ENCODE measurements around the gene CA9. TPM values are rescaled to one million over a fixed set of nuclear protein-coding genes. Genes with fewer than 3 reads are reported as not detected.

The CA9 gene
- total RNA-seq, 4 donors from 2014 or later = 0.14 TPM; not detected in 3

DNA sequence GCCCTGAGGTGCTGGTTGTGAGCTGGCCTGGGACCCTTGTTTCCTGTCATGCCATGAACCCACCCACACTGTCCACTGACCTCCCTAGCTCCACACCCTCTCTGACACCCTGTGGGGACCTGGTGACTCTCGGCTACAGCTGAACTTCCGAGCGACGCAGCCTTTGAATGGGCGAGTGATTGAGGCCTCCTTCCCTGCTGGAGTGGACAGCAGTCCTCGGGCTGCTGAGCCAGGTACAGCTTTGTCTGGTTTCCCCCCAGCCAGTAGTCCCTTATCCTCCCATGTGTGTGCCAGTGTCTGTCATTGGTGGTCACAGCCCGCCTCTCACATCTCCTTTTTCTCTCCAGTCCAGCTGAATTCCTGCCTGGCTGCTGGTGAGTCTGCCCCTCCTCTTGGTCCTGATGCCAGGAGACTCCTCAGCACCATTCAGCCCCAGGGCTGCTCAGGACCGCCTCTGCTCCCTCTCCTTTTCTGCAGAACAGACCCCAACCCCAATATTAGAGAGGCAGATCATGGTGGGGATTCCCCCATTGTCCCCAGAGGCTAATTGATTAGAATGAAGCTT, 6.1 kb downstream of the CA9 start:
- Histone ChIP-seq H3K4me1 (peaks cover 0 to 7% of the 10 kb centered on the region in 2 donors), H3K27me3 (no peaks in the 10 kb centered on the region), H3K9me3 (no peaks in the 10 kb centered on the region), H3K27ac (peak overlapping the region in 1 of 2 donors; percentile 2), H3K36me3 (no peaks in the 10 kb centered on the region), H3K4me3 (no peak overlapping the region)
- intact Hi-C loops (cut with DNase I; ENCODE audit: low total_unique reads) = no loop called here
- TF ChIP-seq, protein P1, sequence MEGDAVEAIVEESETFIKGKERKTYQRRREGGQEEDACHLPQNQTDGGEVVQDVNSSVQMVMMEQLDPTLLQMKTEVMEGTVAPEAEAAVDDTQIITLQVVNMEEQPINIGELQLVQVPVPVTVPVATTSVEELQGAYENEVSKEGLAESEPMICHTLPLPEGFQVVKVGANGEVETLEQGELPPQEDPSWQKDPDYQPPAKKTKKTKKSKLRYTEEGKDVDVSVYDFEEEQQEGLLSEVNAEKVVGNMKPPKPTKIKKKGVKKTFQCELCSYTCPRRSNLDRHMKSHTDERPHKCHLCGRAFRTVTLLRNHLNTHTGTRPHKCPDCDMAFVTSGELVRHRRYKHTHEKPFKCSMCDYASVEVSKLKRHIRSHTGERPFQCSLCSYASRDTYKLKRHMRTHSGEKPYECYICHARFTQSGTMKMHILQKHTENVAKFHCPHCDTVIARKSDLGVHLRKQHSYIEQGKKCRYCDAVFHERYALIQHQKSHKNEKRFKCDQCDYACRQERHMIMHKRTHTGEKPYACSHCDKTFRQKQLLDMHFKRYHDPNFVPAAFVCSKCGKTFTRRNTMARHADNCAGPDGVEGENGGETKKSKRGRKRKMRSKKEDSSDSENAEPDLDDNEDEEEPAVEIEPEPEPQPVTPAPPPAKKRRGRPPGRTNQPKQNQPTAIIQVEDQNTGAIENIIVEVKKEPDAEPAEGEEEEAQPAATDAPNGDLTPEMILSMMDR (IDR thresholded peaks at IDR 0.05) = no peak
- TF ChIP-seq POLR2A (IDR thresholded peaks at IDR 0.05) = no peak
- DNase-seq = no peak

DNA sequence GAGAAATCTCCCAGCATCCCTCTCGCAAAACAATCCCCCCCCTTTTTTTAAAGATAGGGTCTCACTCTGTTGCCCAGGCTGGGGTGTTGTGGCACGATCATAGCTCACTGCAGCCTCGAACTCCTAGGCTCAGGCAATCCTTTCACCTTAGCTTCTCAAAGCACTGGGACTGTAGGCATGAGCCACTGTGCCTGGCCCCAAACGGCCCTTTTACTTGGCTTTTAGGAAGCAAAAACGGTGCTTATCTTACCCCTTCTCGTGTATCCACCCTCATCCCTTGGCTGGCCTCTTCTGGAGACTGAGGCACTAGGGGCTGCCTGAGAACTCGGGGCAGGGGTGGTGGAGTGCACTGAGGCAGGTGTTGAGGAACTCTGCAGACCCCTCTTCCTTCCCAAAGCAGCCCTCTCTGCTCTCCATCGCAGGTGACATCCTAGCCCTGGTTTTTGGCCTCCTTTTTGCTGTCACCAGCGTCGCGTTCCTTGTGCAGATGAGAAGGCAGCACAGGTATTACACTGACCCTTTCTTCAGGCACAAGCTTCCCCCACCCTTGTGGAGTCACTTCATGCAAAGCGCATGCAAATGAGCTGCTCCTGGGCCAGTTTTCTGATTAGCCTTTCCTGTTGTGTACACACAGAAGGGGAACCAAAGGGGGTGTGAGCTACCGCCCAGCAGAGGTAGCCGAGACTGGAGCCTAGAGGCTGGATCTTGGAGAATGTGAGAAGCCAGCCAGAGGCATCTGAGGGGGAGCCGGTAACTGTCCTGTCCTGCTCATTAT, 6.8 kb downstream of the CA9 start:
- intact Hi-C loops (cut with DNase I; ENCODE audit: low total_unique reads) = no loop called here
- TF ChIP-seq POLR2A (IDR thresholded peaks at IDR 0.05) = no peak
- TF ChIP-seq, protein P1 (IDR thresholded peaks at IDR 0.05) = no peak
- H3K4me1 ChIP-seq = peaks cover 0 to 7% of the 10 kb centered on the region in 2 donors

DNA sequence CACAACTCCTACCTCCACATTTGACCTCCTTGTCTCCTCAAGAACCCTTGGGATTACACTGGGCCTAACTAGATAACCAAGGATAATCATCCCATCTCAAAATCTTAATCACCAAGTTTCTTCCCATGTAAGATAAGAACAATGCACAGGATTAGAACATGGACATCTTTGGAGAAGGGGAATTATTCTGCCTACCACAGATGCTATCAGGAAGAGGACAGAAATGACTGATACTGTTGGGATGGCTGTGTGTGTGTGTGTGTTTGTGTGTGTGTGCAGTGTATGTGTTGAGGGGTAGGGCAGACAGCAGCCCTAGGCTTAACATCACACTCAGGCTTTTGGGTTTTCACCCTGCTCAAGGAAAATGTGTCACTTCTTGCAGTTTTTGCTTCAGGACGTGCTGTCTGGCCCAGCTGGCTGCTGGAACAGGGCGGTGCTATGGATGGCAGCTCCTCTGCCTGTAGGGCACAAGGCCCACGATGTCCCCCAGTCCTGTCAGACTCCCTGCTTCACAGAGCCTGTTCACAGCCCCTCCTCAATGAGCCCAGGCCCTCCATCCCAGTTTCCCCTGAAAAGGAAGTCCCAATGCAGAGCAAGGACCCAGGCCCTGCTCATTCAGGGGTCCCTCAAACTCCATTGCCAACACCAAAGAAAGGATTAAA, 7.7 kb downstream of the CA9 start:
- peak overlapping the region; percentile 19 to 22 for H3K27ac ChIP-seq
- TF ChIP-seq, protein P1 (IDR thresholded peaks at IDR 0.05) = no peak
- TF ChIP-seq POLR2A (IDR thresholded peaks at IDR 0.05) = no peak
- H3K27me3 ChIP-seq = no peaks in the 10 kb centered on the region
- intact Hi-C loops (cut with DNase I; ENCODE audit: low total_unique reads) = no loop called here
- no peaks in the 10 kb centered on the region for H3K9me3 ChIP-seq
- peaks cover 4 to 7% of the 10 kb centered on the region in 2 donors for H3K4me1 ChIP-seq
- no peak for DNase-seq
- H3K4me3 ChIP-seq = no peak overlapping the region
- no peaks in the 10 kb centered on the region for H3K36me3 ChIP-seq

More for the DNA sequence above, 6.8 kb downstream of the CA9 start:
- Histone ChIP-seq H3K36me3 (no peaks in the 10 kb centered on the region), H3K9me3 (no peaks in the 10 kb centered on the region), H3K27me3 (no peaks in the 10 kb centered on the region), H3K4me3 (no peak overlapping the region), H3K27ac (peak overlapping the region; percentile 2 to 12)
- no peak for DNase-seq

GRCh38 chr9:35682051-35682450, 8.3 kb downstream of the CA9 start:
- peaks cover 4 to 7% of the 10 kb centered on the region in 2 donors for H3K4me1 ChIP-seq
- intact Hi-C loops (cut with DNase I; ENCODE audit: low total_unique reads) = no loop called here

More at GRCh38 chr9:35682051-35682450, 8.3 kb downstream of the CA9 start:
- Histone ChIP-seq H3K27me3 (no peaks in the 10 kb centered on the region), H3K36me3 (no peaks in the 10 kb centered on the region), H3K9me3 (no peaks in the 10 kb centered on the region), H3K27ac (peak overlapping the region in 1 of 2 donors; percentile 22), H3K4me3 (no peak overlapping the region)
- DNase-seq = no peak
- no peak for TF ChIP-seq POLR2A (IDR thresholded peaks at IDR 0.05)
- TF ChIP-seq, protein P1 (IDR thresholded peaks at IDR 0.05) = no peak

Data from uterus (tissue), 4 donors.